Ishikawa (cell line): ENCODE data around the gene TGM1.
A peak's percentile ranks its signal among the peaks of the same experiment; 100 is the strongest.

Source experiments
- CEBPB ChIP-seq: IDR thresholded peaks from 2 replicates; pipeline ENCODE4 v1.6.1; 2012
- CREB1 ChIP-seq: IDR thresholded peaks from 2 replicates; pipeline ENCODE4 v1.6.1; 2012; ENCODE audit warnings: low read depth
- EGR1 ChIP-seq: IDR thresholded peaks from 2 replicates; pipeline ENCODE4 v1.6.1; 2012
- EP300 ChIP-seq: IDR thresholded peaks from 2 replicates; pipeline ENCODE4 v1.6.1; 2012; ENCODE audit warnings: borderline replicate concordance
- FOXM1 ChIP-seq: IDR thresholded peaks from 2 replicates; pipeline ENCODE4 v1.6.1; 2012; ENCODE audit warnings: low read depth, borderline replicate concordance
- MAX ChIP-seq: IDR thresholded peaks from 2 replicates; pipeline ENCODE4 v1.6.1; 2012
- NFIC ChIP-seq: IDR thresholded peaks from 2 replicates; pipeline ENCODE4 v1.6.1; 2012
- RAD21 ChIP-seq: IDR thresholded peaks from 2 replicates; pipeline ENCODE4 v1.6.1; 2012; ENCODE audit warnings: low read depth
- REST ChIP-seq: IDR thresholded peaks from 2 replicates; pipeline ENCODE4 v1.6.1; 2012; ENCODE audit warnings: low read depth, mild to moderate bottlenecking
- TAF1 ChIP-seq: IDR thresholded peaks from 2 replicates; pipeline ENCODE4 v1.6.1; 2012; ENCODE audit warnings: low read depth, mild to moderate bottlenecking
- TEAD4 ChIP-seq: IDR thresholded peaks from 2 replicates; pipeline ENCODE4 v1.6.1; 2012
- YY1 ChIP-seq: IDR thresholded peaks from 2 replicates; pipeline ENCODE4 v1.6.1; 2012; ENCODE audit warnings: low read depth

GRCh38 chr14:24215495-24216344 lies 47.3 kb downstream of the TGM1 start, which contains the start of gene MDP1:
- TF ChIP-seq CEBPB (peak; percentile 94), RAD21 (peak; percentile 62), EP300 (no peak; the same call in 1 of the 2 replicates), MAX (peak; percentile 70), TAF1 (peak; percentile 63; the same call in 1 of the 2 replicates), CREB1 (peak; percentile 80), EGR1 (no peak), REST (no peak), NFIC (no peak), YY1 (peak; percentile 87), FOXM1 (no peak), TEAD4 (no peak)
